Keratinocyte (primary cell): ENCODE results near the gene THOC2. TPM values are rescaled to one million over a fixed set of nuclear protein-coding genes. Genes with fewer than 3 reads are reported as not detected.

Experiments
- DNase-seq: peaks from one replicate; pipeline ENCODE4 v3.0.0-alpha.2; 2011; ENCODE audit warnings: low read depth, missing footprints, low spot score
- FAIRE-seq: peaks from 2 replicates; lab custom pipeline; 2011; peaks lifted over from hg19 to GRCh38; lab: Jason Lieb, UNC
- H2AFZ ChIP-seq: 2 replicates; pipeline ENCODE4 v1.6.0; 2012; ENCODE audit warnings: low read length, control low read depth, inconsistent platforms; ENCODE audit not compliant: control insufficient read depth
- H3K27ac ChIP-seq: 2 replicates; pipeline ENCODE4 v1.5.1; 2011; ENCODE audit warnings: low read length; ENCODE audit not compliant: control insufficient read depth, insufficient read depth
- H3K27me3 ChIP-seq: 3 replicates; pipeline ENCODE4 v1.6.0; 2011; ENCODE audit warnings: low read length; ENCODE audit not compliant: control insufficient read depth, insufficient read depth; ENCODE audit errors: extremely low read depth
- H3K36me3 ChIP-seq, 2 experiments: 2 replicates in 1 of 2; 3 replicates in 1 of 2; pipeline ENCODE4 v1.5.1; 2011; ENCODE audit warnings: low read length in 2 of 2, mild to moderate bottlenecking in 1 of 2; ENCODE audit not compliant: control insufficient read depth in 2 of 2, insufficient read depth in 2 of 2; ENCODE audit errors: extremely low read depth in 1 of 2
- H3K4me1 ChIP-seq: 3 replicates; pipeline ENCODE4 v1.5.1; 2011; ENCODE audit warnings: low read length; ENCODE audit not compliant: control insufficient read depth, insufficient read depth; ENCODE audit errors: extremely low read depth
- H3K4me2 ChIP-seq: 3 replicates; pipeline ENCODE4 v1.6.0; 2011; ENCODE audit warnings: low read depth, low read length; ENCODE audit not compliant: control insufficient read depth, insufficient read depth; ENCODE audit errors: extremely low read depth
- H3K4me3 ChIP-seq, 3 experiments: fragments of 200-600 bp in 1 of 3; sonication (generic) in 1 of 3; 2 replicates in 2 of 3; 3 replicates in 1 of 3; pipeline ENCODE4 v1.5.1; 2011 to 2016; ENCODE audit warnings: low read length in 3 of 3, mild to moderate bottlenecking in 3 of 3, control low read depth in 2 of 3, inconsistent platforms in 1 of 3, low read depth in 1 of 3, mixed read lengths in 1 of 3, mixed run types in 1 of 3, moderate library complexity in 1 of 3; ENCODE audit not compliant: control insufficient read depth in 2 of 3, insufficient read depth in 2 of 3; ENCODE audit errors: extremely low read depth in 1 of 3
- H3K79me2 ChIP-seq: 2 replicates; pipeline ENCODE4 v1.6.0; 2012; ENCODE audit warnings: low read length; ENCODE audit not compliant: control insufficient read depth, insufficient read depth
- H3K9ac ChIP-seq: 3 replicates; pipeline ENCODE4 v1.6.0; 2011; ENCODE audit warnings: low read length; ENCODE audit not compliant: control insufficient read depth, insufficient read depth; ENCODE audit errors: extremely low read depth
- H3K9me1 ChIP-seq: 3 replicates; pipeline ENCODE4 v1.6.0; 2011; ENCODE audit warnings: low read length; ENCODE audit not compliant: control insufficient read depth, insufficient read depth; ENCODE audit errors: extremely low read depth
- H3K9me3 ChIP-seq: 2 replicates; pipeline ENCODE4 v1.5.1; 2012; ENCODE audit warnings: low read depth, low read length; ENCODE audit not compliant: control insufficient read depth
- H4K20me1 ChIP-seq: 3 replicates; pipeline ENCODE4 v1.6.0; 2011; ENCODE audit warnings: low read length; ENCODE audit not compliant: control insufficient read depth, insufficient read depth; ENCODE audit errors: extremely low read depth
- CTCF ChIP-seq, 3 experiments: IDR thresholded peaks in 1 of 3; conservative IDR thresholded peaks in 1 of 3; optimal IDR thresholded peaks in 1 of 3; 2 replicates in 2 of 3; 3 replicates in 1 of 3; pipeline versions ENCODE3 to v1.5.1; 2011; ENCODE audit warnings: low read length in 3 of 3, mild to moderate bottlenecking in 3 of 3, moderate library complexity in 2 of 3, control low read depth in 1 of 3, inconsistent platforms in 1 of 3; ENCODE audit not compliant: insufficient read depth in 2 of 3; ENCODE audit errors: extremely low read depth in 1 of 3
- EZH2 ChIP-seq: IDR thresholded peaks from one replicate; pipeline ENCODE4 v1.6.1; 2012; ENCODE audit warnings: inconsistent platforms, mild to moderate bottlenecking, low read length, moderate library complexity
- dilution Hi-C: fragments of 300-500 bp; cut with MboI; formaldehyde crosslinking; loops from one replicate; pipeline ENCODE4 v1.7.0; 2020; ENCODE audit warnings: low sequenced_read_pairs; ENCODE audit not compliant: extremely low pct_ligation_motif_present
- polyA plus RNA-seq, 5 experiments: library from polyadenylated mRNA; depleted of rRNA in 3 of 5; stranded (reverse) in 3 of 5; stranded (forward) in 1 of 5; unstranded in 1 of 5; fragments of >200 nt; gene quantifications; 1 replicate in 1 of 5; 2 replicates in 3 of 5; 3 replicates in 1 of 5; pipeline versions ENCODE4 v1.2.1 to v1.2.3, GENCODE V29; 2011 to 2012; ENCODE audit warnings: missing spikeins in 2 of 5, low read depth in 1 of 5, low replicate concordance in 1 of 5

The THOC2 gene
- polyA plus RNA-seq, 1 donor (not counting 4 experiments of a cell fraction or from before 2014, with no cell fraction given) = 61.1 TPM

- no peaks in the 10 kb centered on the region for H4K20me1 ChIP-seq
- FAIRE-seq (no peak), DNase-seq (no peak)
- H3K36me3 ChIP-seq = no peaks in the 10 kb centered on the region
- H3K4me2 ChIP-seq = no peak overlapping the region
- H3K27me3 ChIP-seq = no peaks in the 10 kb centered on the region
- H3K9me1 ChIP-seq = no peaks in the 10 kb centered on the region
- no peak overlapping the region for H3K9ac ChIP-seq
- H2AFZ ChIP-seq = no peak overlapping the region
- H3K79me2 ChIP-seq = no peaks in the 10 kb centered on the region
- no peak for TF ChIP-seq CTCF (optimal IDR thresholded peaks at IDR 0.05 in 1 of 3, IDR thresholded peaks at IDR 0.05 in 1 of 3, conservative IDR thresholded peaks at IDR 0.05 in 1 of 3; ENCODE audit: extremely low read depth in 1 of 3, insufficient read depth in 2 of 3, low read length in 3 of 3)
- no peak for TF ChIP-seq EZH2
- H3K27ac ChIP-seq = no peak overlapping the region
- dilution Hi-C loops = no loop called here
- H3K9me3 ChIP-seq = no peaks in the 10 kb centered on the region
- no peaks in the 10 kb centered on the region for H3K4me1 ChIP-seq
- H3K4me3 ChIP-seq = no peak overlapping the region
Measured at GRCh38 chrX:123588723-123589122, 144.1 kb downstream of the THOC2 start.

GRCh38 chrX:123581586-123581985 lies 151.3 kb downstream of the THOC2 start:
- no peaks in the 10 kb centered on the region for H3K36me3 ChIP-seq
- TF ChIP-seq EZH2 (no peak), CTCF (optimal IDR thresholded peaks at IDR 0.05 in 1 of 3, IDR thresholded peaks at IDR 0.05 in 1 of 3, conservative IDR thresholded peaks at IDR 0.05 in 1 of 3; ENCODE audit: extremely low read depth in 1 of 3, insufficient read depth in 2 of 3, low read length in 3 of 3) (no peak)
- no peaks in the 10 kb centered on the region for H3K4me1 ChIP-seq
- H4K20me1 ChIP-seq = no peaks in the 10 kb centered on the region
- no peak overlapping the region for H2AFZ ChIP-seq
- no peaks in the 10 kb centered on the region for H3K27me3 ChIP-seq
- dilution Hi-C loops = no loop called here
- no peaks in the 10 kb centered on the region for H3K79me2 ChIP-seq
- no peak overlapping the region for H3K9ac ChIP-seq
- H3K27ac ChIP-seq = no peak overlapping the region
- no peaks in the 10 kb centered on the region for H3K9me3 ChIP-seq
- no peak for DNase-seq
- no peaks in the 10 kb centered on the region for H3K9me1 ChIP-seq
- H3K4me3 ChIP-seq = no peak overlapping the region
- no peak overlapping the region for H3K4me2 ChIP-seq
- FAIRE-seq = no peak
